Endothelial cell (in vitro differentiated cells): ENCODE results near the gene MC4R. TPM values are rescaled to one million over a fixed set of nuclear protein-coding genes. Genes with fewer than 3 reads are reported as not detected.

ENCODE experiments used
- DNase-seq: peaks from one replicate; pipeline ENCODE4 v3.0.0; 2021; ENCODE audit warnings: low spot score
- H3K27ac Mint-ChIP-seq: one replicate; pipeline ENCODE4 v1.8.0; 2021; ENCODE audit warnings: mixed read lengths, inconsistent platforms; ENCODE audit not compliant: unreplicated experiment
- H3K27me3 Mint-ChIP-seq: one replicate; pipeline ENCODE4 v1.8.0; 2021; ENCODE audit warnings: mild to moderate bottlenecking, moderate library complexity, mixed read lengths, inconsistent platforms; ENCODE audit not compliant: unreplicated experiment
- H3K36me3 Mint-ChIP-seq: one replicate; pipeline ENCODE4 v1.8.0; 2021; ENCODE audit warnings: mild to moderate bottlenecking, low read depth, mixed read lengths, inconsistent platforms; ENCODE audit not compliant: unreplicated experiment
- H3K4me1 Mint-ChIP-seq: one replicate; pipeline ENCODE4 v1.8.0; 2021; ENCODE audit warnings: mild to moderate bottlenecking, mixed read lengths, inconsistent platforms; ENCODE audit not compliant: unreplicated experiment
- H3K4me3 Mint-ChIP-seq: one replicate; pipeline ENCODE4 v1.8.0; 2021; ENCODE audit warnings: mild to moderate bottlenecking, mixed read lengths, inconsistent platforms; ENCODE audit not compliant: unreplicated experiment
- H3K9me3 Mint-ChIP-seq: one replicate; pipeline ENCODE4 v1.8.0; 2021; ENCODE audit warnings: mixed read lengths, inconsistent platforms; ENCODE audit not compliant: unreplicated experiment
- total RNA-seq: library from RNA; stranded (reverse); fragmentation: NEBNext Ultra II Directional; extraction: Animal tissue kit (Norgen Biotek cat#: 25700); gene quantifications from one replicate; pipeline ENCODE4 v1.2.1, GENCODE V29; 2021; ENCODE audit not compliant: unreplicated experiment
- TF ChIP-seq, protein P1 (sequence below): fragments of 200-600 bp; sonication (generic); IDR thresholded peaks from one replicate; pipeline ENCODE4 v1.5.0; 2021; ENCODE audit warnings: antibody characterized with exemption; ENCODE audit not compliant: unreplicated experiment

MC4R gene
- total RNA-seq, 1 donor from 2014 or later = not detected

DNA sequence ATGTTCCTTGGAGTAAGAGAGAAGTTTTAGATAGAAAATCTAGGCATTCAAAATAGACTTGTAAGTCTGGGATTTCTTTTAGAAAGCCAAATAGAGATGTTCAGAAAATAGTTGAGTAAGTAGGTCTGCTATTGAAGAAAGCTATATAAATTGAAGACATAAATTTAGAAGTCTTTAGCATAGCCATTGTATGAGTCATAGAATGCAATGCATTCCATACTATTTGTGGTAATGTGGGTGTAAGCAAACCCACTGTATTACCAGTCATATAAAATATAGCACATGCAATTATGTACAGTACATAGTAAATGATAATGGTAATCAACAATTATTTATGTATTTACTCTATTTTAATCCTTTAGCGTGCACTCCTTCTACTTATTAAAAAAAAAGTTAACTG lies 14.1 kb downstream of the MC4R start:
- TF ChIP-seq, protein P1, sequence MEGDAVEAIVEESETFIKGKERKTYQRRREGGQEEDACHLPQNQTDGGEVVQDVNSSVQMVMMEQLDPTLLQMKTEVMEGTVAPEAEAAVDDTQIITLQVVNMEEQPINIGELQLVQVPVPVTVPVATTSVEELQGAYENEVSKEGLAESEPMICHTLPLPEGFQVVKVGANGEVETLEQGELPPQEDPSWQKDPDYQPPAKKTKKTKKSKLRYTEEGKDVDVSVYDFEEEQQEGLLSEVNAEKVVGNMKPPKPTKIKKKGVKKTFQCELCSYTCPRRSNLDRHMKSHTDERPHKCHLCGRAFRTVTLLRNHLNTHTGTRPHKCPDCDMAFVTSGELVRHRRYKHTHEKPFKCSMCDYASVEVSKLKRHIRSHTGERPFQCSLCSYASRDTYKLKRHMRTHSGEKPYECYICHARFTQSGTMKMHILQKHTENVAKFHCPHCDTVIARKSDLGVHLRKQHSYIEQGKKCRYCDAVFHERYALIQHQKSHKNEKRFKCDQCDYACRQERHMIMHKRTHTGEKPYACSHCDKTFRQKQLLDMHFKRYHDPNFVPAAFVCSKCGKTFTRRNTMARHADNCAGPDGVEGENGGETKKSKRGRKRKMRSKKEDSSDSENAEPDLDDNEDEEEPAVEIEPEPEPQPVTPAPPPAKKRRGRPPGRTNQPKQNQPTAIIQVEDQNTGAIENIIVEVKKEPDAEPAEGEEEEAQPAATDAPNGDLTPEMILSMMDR = no peak
- DNase-seq = no peak
- Mint-ChIP-seq H3K27ac (no peak overlapping the region), H3K36me3 (no peaks in the 10 kb centered on the region), H3K4me1 (no peaks in the 10 kb centered on the region), H3K9me3 (no peaks in the 10 kb centered on the region), H3K4me3 (no peak overlapping the region), H3K27me3 (no peaks in the 10 kb centered on the region)

- no peaks in the 10 kb centered on the region for H3K36me3 Mint-ChIP-seq
- no peak overlapping the region for H3K4me3 Mint-ChIP-seq
- no peak overlapping the region for H3K27ac Mint-ChIP-seq
- H3K27me3 Mint-ChIP-seq = peaks cover 1% of the 10 kb centered on the region
- H3K4me1 Mint-ChIP-seq = no peaks in the 10 kb centered on the region
- DNase-seq = no peak
- TF ChIP-seq, protein P1 = no peak
- no peaks in the 10 kb centered on the region for H3K9me3 Mint-ChIP-seq
Measured at GRCh38 chr18:60350941-60351340, 21.6 kb downstream of the MC4R start.

DNA sequence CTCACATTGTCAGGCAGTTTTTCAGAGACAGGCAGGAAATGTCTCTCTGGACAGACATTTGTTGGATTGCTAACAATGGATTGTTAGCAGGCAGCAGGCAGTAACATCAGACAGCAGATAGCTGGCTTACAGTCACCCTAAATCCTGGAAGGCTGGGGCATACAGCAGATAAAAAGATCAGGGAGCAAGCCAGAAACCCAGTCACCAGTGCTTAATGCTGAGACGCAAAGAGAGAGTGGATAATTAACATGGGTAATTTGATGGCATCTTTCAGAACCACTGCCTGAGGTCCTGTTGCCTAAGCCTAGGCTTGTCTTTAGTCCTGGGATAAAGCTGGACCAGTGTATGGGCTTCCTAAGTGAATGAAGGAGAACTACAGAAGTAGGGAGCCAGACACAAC lies 22.4 kb downstream of the MC4R start:
- peaks cover 1% of the 10 kb centered on the region for H3K27me3 Mint-ChIP-seq
- no peak overlapping the region for H3K4me3 Mint-ChIP-seq
- TF ChIP-seq, protein P1 = no peak
- no peaks in the 10 kb centered on the region for H3K9me3 Mint-ChIP-seq
- H3K4me1 Mint-ChIP-seq = no peaks in the 10 kb centered on the region
- H3K27ac Mint-ChIP-seq = no peak overlapping the region
- no peak for DNase-seq
- H3K36me3 Mint-ChIP-seq = no peaks in the 10 kb centered on the region

DNA sequence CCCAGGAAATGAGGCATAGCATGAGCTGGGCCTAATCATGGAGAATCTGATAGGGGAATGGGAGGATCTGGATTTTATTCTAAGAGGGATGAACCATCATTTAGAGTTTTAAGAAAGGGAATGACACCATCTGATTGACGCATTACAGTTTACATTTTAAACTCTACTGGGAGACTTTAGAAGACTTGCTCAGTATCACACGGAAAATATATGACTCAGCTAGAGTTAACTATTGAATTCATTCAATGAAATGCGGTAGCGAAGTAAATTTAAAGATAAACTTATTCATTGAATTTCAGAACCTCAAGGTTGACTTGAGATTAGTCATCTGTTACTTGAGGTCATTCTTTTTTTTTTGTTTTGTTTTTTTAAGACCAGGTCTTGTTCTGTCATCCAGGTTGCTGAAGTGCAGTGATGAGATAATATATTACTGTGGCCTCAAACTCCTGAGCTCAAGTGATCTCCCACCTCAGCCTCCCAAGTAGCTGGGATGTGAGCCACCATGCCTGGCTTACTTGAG lies 25.0 kb downstream of the MC4R start:
- Mint-ChIP-seq H3K9me3 (no peaks in the 10 kb centered on the region), H3K36me3 (no peaks in the 10 kb centered on the region), H3K27ac (no peak overlapping the region), H3K4me3 (no peak overlapping the region), H3K27me3 (peaks cover 1% of the 10 kb centered on the region), H3K4me1 (no peaks in the 10 kb centered on the region)
- no peak for DNase-seq
- TF ChIP-seq, protein P1 = no peak

GRCh38 chr18:60339018-60339417 lies 33.6 kb downstream of the MC4R start:
- TF ChIP-seq, protein P1 = no peak
- H3K9me3 Mint-ChIP-seq = no peaks in the 10 kb centered on the region
- H3K27ac Mint-ChIP-seq = no peak overlapping the region
- no peak for DNase-seq
- no peak overlapping the region for H3K4me3 Mint-ChIP-seq
- no peaks in the 10 kb centered on the region for H3K36me3 Mint-ChIP-seq
- H3K27me3 Mint-ChIP-seq = no peaks in the 10 kb centered on the region
- H3K4me1 Mint-ChIP-seq = no peaks in the 10 kb centered on the region
